ENCODE measurements around the gene FOXK1. TPM values are rescaled to one million over a fixed set of nuclear protein-coding genes. Genes with fewer than 3 reads are reported as not detected.

Gene FOXK1
- polyA plus RNA-seq, 3 donors: 0.33 to 16.8 (median 0.76) TPM

GRCh38 chr7:4645246-4645645 lies 36.8 kb upstream of the FOXK1 start:
- TF ChIP-seq CTCF (IDR thresholded peaks at IDR 0.05): no peak
- WGBS (ENCODE audit: insufficient coverage): no CpG with 5 or more reads among the region's 2 CpGs
- H3K27ac ChIP-seq (ENCODE audit: low read depth in 1 of 2, low read length in 2 of 2): no peak overlapping the region
- Mint-ChIP-seq H3K27ac (no peak overlapping the region), H3K36me3 (no peaks in the 10 kb centered on the region), H3K4me3 (no peak overlapping the region), H3K27me3 (ENCODE audit: low read depth in 3 of 3) (peaks cover 0 to 3% (median 0%) of the 10 kb centered on the region in 3 donors), H3K9me3 (peaks cover 2 to 11% (median 5%) of the 10 kb centered on the region in 7 donors), H3K4me1 (peaks cover 9% of the 10 kb centered on the region)
- H3K36me3 ChIP-seq (replicated peaks in 1 of 2; ENCODE audit: control insufficient read depth in 1 of 2, insufficient read depth in 2 of 2, low read length in 2 of 2): no peaks in the 10 kb centered on the region
- H3K4me3 ChIP-seq (replicated peaks in 1 of 3; ENCODE audit: low read depth in 2 of 3, low read length in 3 of 3): no peak overlapping the region
- peaks cover 3% of the 10 kb centered on the region for H3K79me2 ChIP-seq (ENCODE audit: insufficient read depth, low read length)
- H3K9ac ChIP-seq (ENCODE audit: insufficient read depth, low read length, poor library complexity, severe bottlenecking): no peak overlapping the region
- intact Hi-C loops (cut with micrococcal nuclease): no loop called here
- H4K20me1 ChIP-seq (ENCODE audit: insufficient read depth, low read length): no peaks in the 10 kb centered on the region
- no peak overlapping the region for H3K4me2 ChIP-seq (replicated peaks; ENCODE audit: extremely low read depth, low read length, poor library complexity, severe bottlenecking)
- H2AFZ ChIP-seq (ENCODE audit: insufficient read depth, low read depth, low read length, poor library complexity, severe bottlenecking): no peak overlapping the region
- H3K4me1 ChIP-seq (ENCODE audit: control insufficient read depth in 1 of 2, insufficient read depth in 2 of 2, low read length in 2 of 2): peaks cover 12 to 15% of the 10 kb centered on the region in 2 donors
- DNase-seq: no peak
- no peaks in the 10 kb centered on the region for H3K27me3 ChIP-seq (ENCODE audit: control insufficient read depth in 2 of 2, insufficient read depth in 2 of 2, low read length in 2 of 2)
- peaks cover 0 to 6% of the 10 kb centered on the region in 2 donors for H3K9me3 ChIP-seq (replicated peaks in 1 of 2; ENCODE audit: control insufficient read depth in 1 of 2, insufficient read depth in 1 of 2, low read length in 2 of 2)

GRCh38 chr7:4648111-4648510 lies 34.0 kb upstream of the FOXK1 start:
- peaks cover 0 to 6% of the 10 kb centered on the region in 2 donors for H3K9me3 ChIP-seq (replicated peaks in 1 of 2; ENCODE audit: control insufficient read depth in 1 of 2, insufficient read depth in 1 of 2, low read length in 2 of 2)
- H3K27ac ChIP-seq (ENCODE audit: low read depth in 1 of 2, low read length in 2 of 2): no peak overlapping the region
- Mint-ChIP-seq H3K27ac (no peak overlapping the region), H3K4me3 (no peak overlapping the region), H3K27me3 (ENCODE audit: low read depth in 3 of 3) (peaks cover 0 to 6% (median 3%) of the 10 kb centered on the region in 3 donors), H3K4me1 (no peaks in the 10 kb centered on the region), H3K36me3 (no peaks in the 10 kb centered on the region), H3K9me3 (peaks cover 2 to 8% (median 5%) of the 10 kb centered on the region in 7 donors)
- no peak overlapping the region for H3K4me3 ChIP-seq (replicated peaks in 1 of 3; ENCODE audit: low read depth in 2 of 3, low read length in 3 of 3)
- H3K9ac ChIP-seq (ENCODE audit: insufficient read depth, low read length, poor library complexity, severe bottlenecking): no peak overlapping the region
- WGBS (ENCODE audit: insufficient coverage): 100% methylated on average over 6 of the region's 7 CpGs
- no peak overlapping the region for H2AFZ ChIP-seq (ENCODE audit: insufficient read depth, low read depth, low read length, poor library complexity, severe bottlenecking)
- no peak overlapping the region for H3K4me2 ChIP-seq (replicated peaks; ENCODE audit: extremely low read depth, low read length, poor library complexity, severe bottlenecking)
- no peaks in the 10 kb centered on the region for H3K27me3 ChIP-seq (ENCODE audit: control insufficient read depth in 2 of 2, insufficient read depth in 2 of 2, low read length in 2 of 2)
- TF ChIP-seq CTCF (IDR thresholded peaks at IDR 0.05): no peak
- no peaks in the 10 kb centered on the region for H3K4me1 ChIP-seq (ENCODE audit: control insufficient read depth in 1 of 2, insufficient read depth in 2 of 2, low read length in 2 of 2)
- intact Hi-C loops (cut with micrococcal nuclease): no loop called here
- no peaks in the 10 kb centered on the region for H3K36me3 ChIP-seq (replicated peaks in 1 of 2; ENCODE audit: control insufficient read depth in 1 of 2, insufficient read depth in 2 of 2, low read length in 2 of 2)
- no peaks in the 10 kb centered on the region for H4K20me1 ChIP-seq (ENCODE audit: insufficient read depth, low read length)
- DNase-seq: no peak
- H3K79me2 ChIP-seq (ENCODE audit: insufficient read depth, low read length): no peaks in the 10 kb centered on the region
